K562 (cell line): Measurements from ENCODE around the gene FBXO46. TPM values are rescaled to one million over a fixed set of nuclear protein-coding genes. Genes with fewer than 3 reads are reported as not detected.

Experiments
- ATAC-seq: fragments of 200-7000 bp; cut with Tn5 transposase; 3 replicates; pipeline ENCODE4 v1.9.1; 2020; ENCODE audit warnings: moderate library complexity
- BruUV-seq: library from RNA; stranded (reverse); fragments of 400-500 nt; replicated peaks from 2 replicates; lab custom pipeline; 2021; lab: Mats Ljungman, UMichigan
- CTCF ChIA-PET: fragments of 300-600 bp; formaldehyde crosslinking; extraction: SDS; loops from one replicate; lab custom pipeline; 2021; ENCODE audit warnings: low intra/inter-chr PET ratio; lab: Yijun Ruan, JAX
- POLR2A ChIA-PET: fragments of 300-600, 350-650 bp; sonication (Branson Sonifier 250); formaldehyde crosslinking; extraction: SDS; loops from one replicate; lab custom pipeline; 2021; ENCODE audit warnings: antibody characterized with exemption, inconsistent platforms; lab: Yijun Ruan, JAX
- DNase-seq, 4 experiments: peaks; one replicate each; pipeline versions ENCODE4 v3.0.0 to v3.0.0-alpha.2; 2011 to 2018; ENCODE audit warnings: low spot score in 3 of 4, mixed read lengths in 3 of 4; ENCODE audit errors: extremely low read depth in 1 of 4
- FAIRE-seq: peaks from 2 replicates; lab custom pipeline; 2011; peaks lifted over from hg19 to GRCh38; lab: Jason Lieb, UNC
- H2AFZ ChIP-seq: 2 replicates; pipeline ENCODE4 v1.6.0; 2011; ENCODE audit warnings: low read depth, low read length, control low read depth, inconsistent platforms
- H3K27ac ChIP-seq: fragments of 200-600 bp; 3 replicates; pipeline ENCODE4 v1.8.0; 2011; ENCODE audit warnings: low read depth, mild to moderate bottlenecking, control low read depth, inconsistent platforms, low read length, moderate library complexity, mixed read lengths; ENCODE audit errors: extremely low read depth
- H3K27me3 ChIP-seq, 2 experiments: fragments of 300-600 bp in 1 of 2; 2 replicates in 1 of 2; 3 replicates in 1 of 2; pipeline versions ENCODE4 v1.6.0 to v1.8.0; 2011; ENCODE audit warnings: inconsistent platforms in 2 of 2, low read length in 2 of 2, mild to moderate bottlenecking in 1 of 2, mixed read lengths in 1 of 2, moderate library complexity in 1 of 2; ENCODE audit not compliant: control insufficient read depth in 2 of 2, insufficient read depth in 2 of 2
- H3K36me3 ChIP-seq: fragments of 300-600 bp; 3 replicates; pipeline ENCODE4 v1.8.0; 2011; ENCODE audit warnings: mild to moderate bottlenecking, low read length, inconsistent platforms; ENCODE audit not compliant: control insufficient read depth, insufficient read depth
- H3K4me1 ChIP-seq, 2 experiments: fragments of 200-600 bp in 1 of 2; replicated peaks in 1 of 2; 2 replicates in 1 of 2; 3 replicates in 1 of 2; pipeline versions ENCODE4 v1.5.1 to v1.8.0; 2011; ENCODE audit warnings: inconsistent platforms in 2 of 2, low read length in 2 of 2, mild to moderate bottlenecking in 1 of 2, mixed read lengths in 1 of 2, moderate library complexity in 1 of 2; ENCODE audit not compliant: control insufficient read depth in 2 of 2, insufficient read depth in 2 of 2
- H3K4me2 ChIP-seq: 2 replicates; pipeline ENCODE4 v1.6.1; 2011; ENCODE audit warnings: low read length, control low read depth, inconsistent platforms, mixed read lengths; ENCODE audit not compliant: insufficient read depth
- H3K4me3 ChIP-seq: fragments of 200-600 bp; sonication (generic), shearing (Covaris generic); 2 replicates; pipeline ENCODE4 v1.5.1; 2016; ENCODE audit warnings: control low read depth, inconsistent platforms
- H3K79me2 ChIP-seq: fragments of 200-600 bp; 3 replicates; pipeline ENCODE4 v1.8.0; 2011; ENCODE audit warnings: low read length, inconsistent platforms; ENCODE audit not compliant: control insufficient read depth, insufficient read depth
- H3K9ac ChIP-seq, 2 experiments: 2 replicates each; pipeline versions ENCODE4 v1.6.0 to v1.6.1; 2011; ENCODE audit warnings: low read depth in 2 of 2, low read length in 2 of 2, control low read depth in 1 of 2, inconsistent platforms in 1 of 2, mild to moderate bottlenecking in 1 of 2, mixed read lengths in 1 of 2; ENCODE audit not compliant: insufficient read depth in 1 of 2
- H3K9me1 ChIP-seq: one replicate; pipeline ENCODE4 v1.6.0; 2011; ENCODE audit warnings: inconsistent platforms, mild to moderate bottlenecking, low read length, moderate library complexity; ENCODE audit not compliant: control insufficient read depth, insufficient read depth
- H3K9me3 ChIP-seq: replicated peaks from 2 replicates; pipeline ENCODE4 v1.5.1; 2011; ENCODE audit warnings: low read depth, low read length, inconsistent platforms; ENCODE audit not compliant: control insufficient read depth, insufficient read depth
- H4K20me1 ChIP-seq: replicated peaks from 2 replicates; pipeline ENCODE4 v1.6.1; 2011; ENCODE audit warnings: low read length, inconsistent platforms, mixed read lengths; ENCODE audit not compliant: control insufficient read depth, insufficient read depth
- BCOR ChIP-seq: fragments of 450-650 bp; IDR thresholded peaks from 2 replicates; pipeline ENCODE4 v1.6.1; 2016
- DPF2 ChIP-seq: fragments of 450-650 bp; IDR thresholded peaks from 2 replicates; pipeline ENCODE4 v1.6.1; 2016
- EZH2 ChIP-seq: IDR thresholded peaks from 2 replicates; pipeline ENCODE4 v1.6.1; 2012; ENCODE audit warnings: low read depth, mild to moderate bottlenecking, inconsistent platforms, low read length, borderline replicate concordance
- GABPA ChIP-seq: fragments of 200-800 bp; sonication (Bioruptor generic); conservative IDR thresholded peaks from 2 replicates; pipeline ENCODE4 v1.6.1; 2016; ENCODE audit warnings: low read depth, missing genetic modification characterization, missing compliant biosample characterization
- JUNB ChIP-seq: fragments of 450-650 bp; formaldehyde crosslinking; conservative IDR thresholded peaks from 2 replicates; pipeline ENCODE4 v1.4.0; 2020; ENCODE audit warnings: mild to moderate bottlenecking
- LARP7 ChIP-seq: fragments of 450-650 bp; IDR thresholded peaks from 2 replicates; pipeline ENCODE4 v1.6.1; 2016
- MCM5 ChIP-seq: fragments of 450-650 bp; IDR thresholded peaks from 2 replicates; pipeline ENCODE4 v1.6.1; 2016; ENCODE audit warnings: low read depth
- PML ChIP-seq: IDR thresholded peaks from 2 replicates; pipeline ENCODE4 v1.6.1; 2012; ENCODE audit warnings: low read length, inconsistent platforms
- TARDBP ChIP-seq: fragments of 450-650 bp; IDR thresholded peaks from 2 replicates; pipeline ENCODE4 v1.6.1; 2016
- U2AF1 ChIP-seq: fragments of 200-400 bp; formaldehyde crosslinking; optimal IDR thresholded peaks from 2 replicates; pipeline ENCODE3; 2017; ENCODE audit warnings: mild to moderate bottlenecking, low read depth, low read length, moderate library complexity
- XRCC5 ChIP-seq: fragments of 200-400 bp; formaldehyde crosslinking; IDR thresholded peaks from 2 replicates; pipeline ENCODE4 v1.6.1; 2017; ENCODE audit warnings: low read depth, mild to moderate bottlenecking, low read length
- ZNF311 ChIP-seq: fragments of 250-450 bp; sonication (Bioruptor Pico); IDR thresholded peaks from 2 replicates; pipeline ENCODE4 v1.4.0; 2020; ENCODE audit warnings: mild to moderate bottlenecking, moderate library complexity
- WGBS: fragments of 100-300 bp; shearing (Covaris generic); methylation state at CpG from one replicate; pipeline ENCODE4 v1.1.6; 2016; ENCODE audit warnings: low coverage, mixed read lengths; ENCODE audit not compliant: insufficient coverage; ENCODE audit errors: missing lambda C conversion rate; 5-methylcytosine and 5-hydroxymethylcytosine counted together
- in situ Hi-C: fragments of 300-500 bp; cut with MboI; formaldehyde crosslinking; loops from 4 replicates; pipeline ENCODE4 v1.15.0; 2018; ENCODE audit warnings: inconsistent platforms, mixed read lengths
- intact Hi-C: fragments of 100-400 bp; cut with micrococcal nuclease; formaldehyde crosslinking; loops from 2 replicates; pipeline ENCODE4 v1.14.2; 2022
- polyA plus RNA-seq, 8 experiments: library from polyadenylated mRNA; depleted of rRNA in 4 of 8; stranded (reverse) in 5 of 8; unstranded in 3 of 8; fragments of >200 nt; fragmentation: Nextera tagmentation in 2 of 8; fragmentation: Illumina TruSeq in 1 of 8; extraction: Ambion mirVana in 2 of 8; extraction: Trizol in 1 of 8; gene quantifications; 2 replicates each; pipeline versions ENCODE4 v1.2.1 to v1.2.3, GENCODE V29; 2011 to 2014; ENCODE audit warnings: inconsistent platforms in 1 of 8, missing spikeins in 1 of 8
- total RNA-seq, 7 experiments: library from RNA; depleted of rRNA in 6 of 7; stranded (reverse); fragments of >200 nt in 6 of 7; fragmentation: Illumina TruSeq in 2 of 7; extraction: Trizol in 2 of 7; gene quantifications; 2 replicates each; pipeline versions ENCODE4 v1.2.1 to v1.2.3, GENCODE V29; 2011 to 2021; ENCODE audit warnings: low replicate concordance in 1 of 7
- TF ChIP-seq, protein P1 (sequence below): IDR thresholded peaks from 2 replicates; pipeline ENCODE4 v1.6.1; 2012; ENCODE audit warnings: low read depth, low read length, improper control_type of control experiment, borderline replicate concordance

The FBXO46 gene
- total and polyA plus RNA-seq, 9 of the 15 experiments (the other 6 are each of a cell fraction or from before 2014, with no cell fraction given): 1.5 to 36.1 (median 7.3) TPM

DNA sequence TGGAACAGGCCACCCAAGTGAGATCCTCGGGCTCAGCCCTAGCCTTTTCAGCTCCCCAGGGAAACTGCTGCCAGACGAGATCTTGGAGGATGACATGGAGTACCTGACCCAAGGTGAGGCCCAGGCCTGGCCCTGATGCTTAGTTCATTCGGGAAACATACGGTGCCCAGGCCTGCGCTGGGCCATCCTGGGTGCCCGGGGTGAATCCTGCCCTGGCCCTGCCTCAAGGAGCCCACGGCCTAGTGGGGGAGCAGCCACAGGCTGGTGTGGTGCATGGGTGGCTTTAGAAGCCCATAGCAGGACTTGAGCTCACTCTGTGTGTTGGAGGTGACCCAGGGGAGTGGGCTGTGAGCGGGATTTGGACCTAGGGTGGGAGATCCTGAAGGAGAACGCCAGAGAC, 28.2 kb upstream of the FBXO46 start:
- POLR2A ChIA-PET: no interaction called here
- Histone ChIP-seq H3K4me2 (no peak overlapping the region), H3K27ac (no peak overlapping the region), H3K4me3 (no peak overlapping the region), H3K9me3 (no peaks in the 10 kb centered on the region), H3K4me1 (peaks cover 0 to 24% of the 10 kb centered on the region in 2 experiments; a peak in 2 of 5 replicates), H3K79me2 (no peaks in the 10 kb centered on the region), H4K20me1 (no peaks in the 10 kb centered on the region), H2AFZ (no peak overlapping the region), H3K27me3 (no peaks in the 10 kb centered on the region; a peak in 1 of 5 replicates), H3K9me1 (no peaks in the 10 kb centered on the region), H3K9ac (peak overlapping the region in 1 of 2 experiments; percentile 38; a peak in 1 of 4 replicates), H3K36me3 (no peaks in the 10 kb centered on the region)
- BruUV-seq: no TSS peak
- in situ Hi-C loops (no loop called here), intact Hi-C loops (no loop called here)
- no peak for FAIRE-seq
- DNase-seq: no peak
- CTCF ChIA-PET: no interaction called here
- TF ChIP-seq, protein P1, sequence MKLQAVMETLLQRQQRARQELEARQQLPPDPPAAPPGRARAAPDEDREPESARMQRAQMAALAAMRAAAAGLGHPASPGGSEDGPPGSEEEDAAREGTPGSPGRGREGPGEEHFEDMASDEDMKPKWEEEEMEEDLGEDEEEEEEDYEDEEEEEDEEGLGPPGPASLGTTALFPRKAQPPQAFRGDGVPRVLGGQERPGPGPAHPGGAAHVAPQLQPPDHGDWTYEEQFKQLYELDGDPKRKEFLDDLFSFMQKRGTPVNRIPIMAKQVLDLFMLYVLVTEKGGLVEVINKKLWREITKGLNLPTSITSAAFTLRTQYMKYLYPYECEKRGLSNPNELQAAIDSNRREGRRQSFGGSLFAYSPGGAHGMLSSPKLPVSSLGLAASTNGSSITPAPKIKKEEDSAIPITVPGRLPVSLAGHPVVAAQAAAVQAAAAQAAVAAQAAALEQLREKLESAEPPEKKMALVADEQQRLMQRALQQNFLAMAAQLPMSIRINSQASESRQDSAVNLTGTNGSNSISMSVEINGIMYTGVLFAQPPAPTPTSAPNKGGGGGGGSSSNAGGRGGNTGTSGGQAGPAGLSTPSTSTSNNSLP: no peak
- TF ChIP-seq BCOR (no peak), LARP7 (no peak), EZH2 (no peak), DPF2 (no peak), TARDBP (no peak), PML (no peak), ZNF311 (CRISPR knock-in tag) (no peak), XRCC5 (no peak), U2AF1 (no peak), GABPA (tag) (no peak), MCM5 (no peak), JUNB (CRISPR knock-in tag) (no peak)
- WGBS: 23% methylated on average over 9 of the region's 9 CpGs
- no peak for ATAC-seq
